K562 (cell line): ENCODE results near the gene CTSF. TPM values are rescaled to one million over a fixed set of nuclear protein-coding genes. Genes with fewer than 3 reads are reported as not detected.
"Not testable (repeated sequence)": the region's sequence is repeated elsewhere in the genome, so short reads cannot be mapped to it uniquely, and the experiment has no call there.

Experiments used
- ATAC-seq: fragments of 200-7000 bp; cut with Tn5 transposase; 3 replicates; pipeline ENCODE4 v1.9.1; 2020; ENCODE audit warnings: moderate library complexity
- BruUV-seq: library from RNA; stranded (reverse); fragments of 400-500 nt; replicated peaks from 2 replicates; lab custom pipeline; 2021; lab: Mats Ljungman, UMichigan
- CTCF ChIA-PET: fragments of 300-600 bp; formaldehyde crosslinking; extraction: SDS; loops from one replicate; lab custom pipeline; 2021; ENCODE audit warnings: low intra/inter-chr PET ratio; lab: Yijun Ruan, JAX
- POLR2A ChIA-PET: fragments of 300-600, 350-650 bp; sonication (Branson Sonifier 250); formaldehyde crosslinking; extraction: SDS; loops from one replicate; lab custom pipeline; 2021; ENCODE audit warnings: antibody characterized with exemption, inconsistent platforms; lab: Yijun Ruan, JAX
- DNase-seq, 4 experiments: peaks; one replicate each; pipeline versions ENCODE4 v3.0.0 to v3.0.0-alpha.2; 2011 to 2018; ENCODE audit warnings: low spot score in 3 of 4, mixed read lengths in 3 of 4; ENCODE audit errors: extremely low read depth in 1 of 4
- FAIRE-seq: peaks from 2 replicates; lab custom pipeline; 2011; peaks lifted over from hg19 to GRCh38; lab: Jason Lieb, UNC
- H2AFZ ChIP-seq: 2 replicates; pipeline ENCODE4 v1.6.0; 2011; ENCODE audit warnings: low read depth, low read length, control low read depth, inconsistent platforms
- H3K27ac ChIP-seq: fragments of 200-600 bp; 3 replicates; pipeline ENCODE4 v1.8.0; 2011; ENCODE audit warnings: low read depth, mild to moderate bottlenecking, control low read depth, inconsistent platforms, low read length, moderate library complexity, mixed read lengths; ENCODE audit errors: extremely low read depth
- H3K27me3 ChIP-seq, 2 experiments: fragments of 300-600 bp in 1 of 2; 2 replicates in 1 of 2; 3 replicates in 1 of 2; pipeline versions ENCODE4 v1.6.0 to v1.8.0; 2011; ENCODE audit warnings: inconsistent platforms in 2 of 2, low read length in 2 of 2, mild to moderate bottlenecking in 1 of 2, mixed read lengths in 1 of 2, moderate library complexity in 1 of 2; ENCODE audit not compliant: control insufficient read depth in 2 of 2, insufficient read depth in 2 of 2
- H3K36me3 ChIP-seq: fragments of 300-600 bp; 3 replicates; pipeline ENCODE4 v1.8.0; 2011; ENCODE audit warnings: mild to moderate bottlenecking, low read length, inconsistent platforms; ENCODE audit not compliant: control insufficient read depth, insufficient read depth
- H3K4me1 ChIP-seq, 2 experiments: fragments of 200-600 bp in 1 of 2; replicated peaks in 1 of 2; 2 replicates in 1 of 2; 3 replicates in 1 of 2; pipeline versions ENCODE4 v1.5.1 to v1.8.0; 2011; ENCODE audit warnings: inconsistent platforms in 2 of 2, low read length in 2 of 2, mild to moderate bottlenecking in 1 of 2, mixed read lengths in 1 of 2, moderate library complexity in 1 of 2; ENCODE audit not compliant: control insufficient read depth in 2 of 2, insufficient read depth in 2 of 2
- H3K4me2 ChIP-seq: 2 replicates; pipeline ENCODE4 v1.6.1; 2011; ENCODE audit warnings: low read length, control low read depth, inconsistent platforms, mixed read lengths; ENCODE audit not compliant: insufficient read depth
- H3K4me3 ChIP-seq: fragments of 200-600 bp; sonication (generic), shearing (Covaris generic); 2 replicates; pipeline ENCODE4 v1.5.1; 2016; ENCODE audit warnings: control low read depth, inconsistent platforms
- H3K79me2 ChIP-seq: fragments of 200-600 bp; 3 replicates; pipeline ENCODE4 v1.8.0; 2011; ENCODE audit warnings: low read length, inconsistent platforms; ENCODE audit not compliant: control insufficient read depth, insufficient read depth
- H3K9ac ChIP-seq, 2 experiments: 2 replicates each; pipeline versions ENCODE4 v1.6.0 to v1.6.1; 2011; ENCODE audit warnings: low read depth in 2 of 2, low read length in 2 of 2, control low read depth in 1 of 2, inconsistent platforms in 1 of 2, mild to moderate bottlenecking in 1 of 2, mixed read lengths in 1 of 2; ENCODE audit not compliant: insufficient read depth in 1 of 2
- H3K9me1 ChIP-seq: one replicate; pipeline ENCODE4 v1.6.0; 2011; ENCODE audit warnings: inconsistent platforms, mild to moderate bottlenecking, low read length, moderate library complexity; ENCODE audit not compliant: control insufficient read depth, insufficient read depth
- H3K9me3 ChIP-seq: replicated peaks from 2 replicates; pipeline ENCODE4 v1.5.1; 2011; ENCODE audit warnings: low read depth, low read length, inconsistent platforms; ENCODE audit not compliant: control insufficient read depth, insufficient read depth
- H4K20me1 ChIP-seq: replicated peaks from 2 replicates; pipeline ENCODE4 v1.6.1; 2011; ENCODE audit warnings: low read length, inconsistent platforms, mixed read lengths; ENCODE audit not compliant: control insufficient read depth, insufficient read depth
- CBX1 ChIP-seq: sonication (generic); IDR thresholded peaks from 2 replicates; pipeline ENCODE4 v1.6.1; 2016; ENCODE audit warnings: antibody characterized with exemption, low read depth, mild to moderate bottlenecking
- CBX3 ChIP-seq, 2 experiments: IDR thresholded peaks; 1 replicate in 1 of 2; 2 replicates in 1 of 2; pipeline ENCODE4 v1.6.1; 2012; ENCODE audit warnings: inconsistent platforms in 2 of 2, low read length in 2 of 2, borderline replicate concordance in 1 of 2, control low read depth in 1 of 2
- CBX5 ChIP-seq: IDR thresholded peaks from 2 replicates; pipeline ENCODE4 v1.6.1; 2014; ENCODE audit warnings: low read depth, borderline replicate concordance
- TRIM24 ChIP-seq, 2 experiments: fragments of 450-650 bp; IDR thresholded peaks; 2 replicates each; pipeline ENCODE4 v1.6.1; 2016
- TRIM28 ChIP-seq: fragments of 450-650 bp; IDR thresholded peaks from 2 replicates; pipeline ENCODE4 v1.6.1; 2017
- ZNF280A ChIP-seq: fragments of 450-650 bp; IDR thresholded peaks from 2 replicates; pipeline ENCODE4 v1.6.1; 2018; ENCODE audit warnings: mild to moderate bottlenecking, low read depth; ENCODE audit not compliant: partially characterized antibody
- WGBS: fragments of 100-300 bp; shearing (Covaris generic); methylation state at CpG from one replicate; pipeline ENCODE4 v1.1.6; 2016; ENCODE audit warnings: low coverage, mixed read lengths; ENCODE audit not compliant: insufficient coverage; ENCODE audit errors: missing lambda C conversion rate; 5-methylcytosine and 5-hydroxymethylcytosine counted together
- in situ Hi-C: fragments of 300-500 bp; cut with MboI; formaldehyde crosslinking; loops from 4 replicates; pipeline ENCODE4 v1.15.0; 2018; ENCODE audit warnings: inconsistent platforms, mixed read lengths
- intact Hi-C: fragments of 100-400 bp; cut with micrococcal nuclease; formaldehyde crosslinking; loops from 2 replicates; pipeline ENCODE4 v1.14.2; 2022
- polyA plus RNA-seq, 8 experiments: library from polyadenylated mRNA; depleted of rRNA in 4 of 8; stranded (reverse) in 5 of 8; unstranded in 3 of 8; fragments of >200 nt; fragmentation: Nextera tagmentation in 2 of 8; fragmentation: Illumina TruSeq in 1 of 8; extraction: Ambion mirVana in 2 of 8; extraction: Trizol in 1 of 8; gene quantifications; 2 replicates each; pipeline versions ENCODE4 v1.2.1 to v1.2.3, GENCODE V29; 2011 to 2014; ENCODE audit warnings: inconsistent platforms in 1 of 8, missing spikeins in 1 of 8
- total RNA-seq, 7 experiments: library from RNA; depleted of rRNA in 6 of 7; stranded (reverse); fragments of >200 nt in 6 of 7; fragmentation: Illumina TruSeq in 2 of 7; extraction: Trizol in 2 of 7; gene quantifications; 2 replicates each; pipeline versions ENCODE4 v1.2.1 to v1.2.3, GENCODE V29; 2011 to 2021; ENCODE audit warnings: low replicate concordance in 1 of 7

Gene CTSF
- total and polyA plus RNA-seq, 9 of the 15 experiments (the other 6 are each of a cell fraction or from before 2014, with no cell fraction given): 0.41 to 10.5 (median 3.8) TPM

- 15% methylated on average over 3 of the region's 3 CpGs for WGBS
- H4K20me1 ChIP-seq: not testable (repeated sequence)
Observed at GRCh38 chr11:66582565-66583147, 14.2 kb upstream of the CTSF start.

More at GRCh38 chr11:66582565-66583147, 14.2 kb upstream of the CTSF start:
- H3K79me2 ChIP-seq, H3K36me3 ChIP-seq, DNase-seq, H3K4me3 ChIP-seq, CTCF ChIA-PET, in situ Hi-C loops: not testable (repeated sequence)
- TF ChIP-seq CBX5 (peak; percentile 82), TRIM28 (peak; percentile 90), ZNF280A (peak; percentile 94), CBX3 (IDR thresholded peaks at IDR 0.05; ENCODE audit: borderline replicate concordance in 1 of 2, low read length in 2 of 2) (peak in 1 of 2 experiments; percentile 95; a peak in 2 of 3 replicates), CBX1 (0 out of 2 replicates have a peak, but pooled peaks have one; percentile 29), TRIM24 (IDR thresholded peaks at IDR 0.05) (peak in 1 of 2 experiments; percentile 53; a peak in 1 of 4 replicates)
- TF ChIP-seq, all 486 proteins: peak for 6; not testable (repeated sequence) for 480
- H3K9ac ChIP-seq, H3K27me3 ChIP-seq, H3K4me2 ChIP-seq, POLR2A ChIA-PET, H2AFZ ChIP-seq, H3K9me1 ChIP-seq, intact Hi-C loops, H3K4me1 ChIP-seq, ATAC-seq, H3K27ac ChIP-seq, FAIRE-seq, BruUV-seq, H3K9me3 ChIP-seq: not testable (repeated sequence)
